Urinary bladder (tissue), 4 donors: Measurements from ENCODE around the gene SIT1. TPM values are rescaled to one million over a fixed set of nuclear protein-coding genes. Genes with fewer than 3 reads are reported as not detected.
A peak's percentile ranks its signal among the peaks of the same experiment; 100 is the strongest.

Experiments used
- DNase-seq: peaks from one replicate; pipeline ENCODE4 v3.0.0-alpha.2; 2015; ENCODE audit errors: extremely low spot score
- H3K27ac ChIP-seq: one replicate; pipeline ENCODE4 v1.5.1; 2013; ENCODE audit warnings: low read depth, mild to moderate bottlenecking, moderate library complexity
- H3K36me3 ChIP-seq: one replicate; pipeline ENCODE4 v1.6.1; 2013; ENCODE audit warnings: mild to moderate bottlenecking, moderate library complexity; ENCODE audit not compliant: insufficient read depth
- H3K4me1 ChIP-seq: one replicate; pipeline ENCODE4 v1.6.1; 2013; ENCODE audit warnings: mild to moderate bottlenecking, moderate library complexity; ENCODE audit not compliant: insufficient read depth
- H3K4me3 ChIP-seq: one replicate; pipeline ENCODE4 v1.5.1; 2013; ENCODE audit warnings: low read depth, low read length
- WGBS: extraction: QIAGEN DNeasy Blood & Tissue Kit; methylation state at CpG from one replicate; pipeline ENCODE4 v1.1.7; 2013; 5-methylcytosine and 5-hydroxymethylcytosine counted together
- polyA plus RNA-seq: library from polyadenylated mRNA; stranded (reverse); fragments of 200-250 nt; gene quantifications from one replicate; pipeline ENCODE4 v1.2.3, GENCODE V29; 2013
- total RNA-seq: library from RNA; depleted of rRNA; stranded (reverse); fragments of >200 nt; gene quantifications from one replicate; pipeline ENCODE4 v1.2.3, GENCODE V29; 2014
- donor health status: healthy with polysubstance abuse.
- donor health status: healthy.

The SIT1 gene
- total and polyA plus RNA-seq, 2 donors, result 0.48 to 0.60 TPM

DNA sequence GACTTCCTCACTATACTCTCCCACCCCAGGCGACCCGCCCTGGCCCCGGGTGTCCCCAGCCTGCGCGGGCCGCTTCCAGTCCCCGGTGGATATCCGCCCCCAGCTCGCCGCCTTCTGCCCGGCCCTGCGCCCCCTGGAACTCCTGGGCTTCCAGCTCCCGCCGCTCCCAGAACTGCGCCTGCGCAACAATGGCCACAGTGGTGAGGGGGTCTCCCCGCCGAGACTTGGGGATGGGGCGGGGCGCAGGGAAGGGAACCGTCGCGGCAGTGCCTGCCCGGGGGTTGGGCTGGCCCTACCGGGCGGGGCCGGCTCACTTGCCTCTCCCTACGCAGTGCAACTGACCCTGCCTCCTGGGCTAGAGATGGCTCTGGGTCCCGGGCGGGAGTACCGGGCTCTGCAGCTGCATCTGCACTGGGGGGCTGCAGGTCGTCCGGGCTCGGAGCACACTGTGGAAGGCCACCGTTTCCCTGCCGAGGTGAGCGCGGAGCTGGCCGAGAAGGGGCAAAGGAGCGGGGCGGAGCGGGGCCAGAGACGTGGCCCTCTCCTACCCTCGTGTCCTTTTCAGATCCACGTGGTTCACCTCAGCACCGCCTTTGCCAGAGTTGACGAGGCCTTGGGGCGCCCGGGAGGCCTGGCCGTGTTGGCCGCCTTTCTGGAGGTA is 25.1 kb upstream of the SIT1 start:
- DNase-seq, result peak; percentile 60
- WGBS, result 4% methylated on average over 51 of the region's 51 CpGs
- Histone ChIP-seq H3K4me1 (peaks cover 2% of the 10 kb centered on the region), H3K4me3 (peak overlapping the region; percentile 37), H3K36me3 (no peaks in the 10 kb centered on the region), H3K27ac (no peak overlapping the region)

DNA sequence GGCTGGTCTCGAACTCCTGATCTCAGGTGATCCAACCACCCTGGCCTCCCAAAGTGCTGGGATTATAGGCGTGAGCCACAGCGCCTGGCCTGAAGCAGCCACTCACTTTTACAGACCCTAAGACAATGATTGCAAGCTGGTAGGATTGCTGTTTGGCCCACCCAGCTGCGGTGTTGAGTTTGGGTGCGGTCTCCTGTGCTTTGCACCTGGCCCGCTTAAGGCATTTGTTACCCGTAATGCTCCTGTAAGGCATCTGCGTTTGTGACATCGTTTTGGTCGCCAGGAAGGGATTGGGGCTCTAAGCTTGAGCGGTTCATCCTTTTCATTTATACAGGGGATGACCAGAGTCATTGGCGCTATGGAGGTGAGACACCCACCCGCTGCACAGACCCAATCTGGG is 24.5 kb upstream of the SIT1 start:
- no peaks in the 10 kb centered on the region for H3K36me3 ChIP-seq
- no peak overlapping the region for H3K27ac ChIP-seq
- peak overlapping the region; percentile 37 for H3K4me3 ChIP-seq
- WGBS, result 39% methylated on average over 13 of the region's 13 CpGs
- no peak for DNase-seq
- peaks cover 2% of the 10 kb centered on the region for H3K4me1 ChIP-seq

DNA sequence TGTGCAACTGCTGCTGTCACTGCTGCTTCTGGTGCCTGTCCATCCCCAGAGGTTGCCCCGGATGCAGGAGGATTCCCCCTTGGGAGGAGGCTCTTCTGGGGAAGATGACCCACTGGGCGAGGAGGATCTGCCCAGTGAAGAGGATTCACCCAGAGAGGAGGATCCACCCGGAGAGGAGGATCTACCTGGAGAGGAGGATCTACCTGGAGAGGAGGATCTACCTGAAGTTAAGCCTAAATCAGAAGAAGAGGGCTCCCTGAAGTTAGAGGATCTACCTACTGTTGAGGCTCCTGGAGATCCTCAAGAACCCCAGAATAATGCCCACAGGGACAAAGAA is 23.3 kb upstream of the SIT1 start:
- no peak for DNase-seq
- peaks cover 2% of the 10 kb centered on the region for H3K4me1 ChIP-seq
- no peak overlapping the region for H3K4me3 ChIP-seq
- no peaks in the 10 kb centered on the region for H3K36me3 ChIP-seq
- H3K27ac ChIP-seq, result no peak overlapping the region
- WGBS, result 75% methylated on average over 3 of the region's 3 CpGs

DNA sequence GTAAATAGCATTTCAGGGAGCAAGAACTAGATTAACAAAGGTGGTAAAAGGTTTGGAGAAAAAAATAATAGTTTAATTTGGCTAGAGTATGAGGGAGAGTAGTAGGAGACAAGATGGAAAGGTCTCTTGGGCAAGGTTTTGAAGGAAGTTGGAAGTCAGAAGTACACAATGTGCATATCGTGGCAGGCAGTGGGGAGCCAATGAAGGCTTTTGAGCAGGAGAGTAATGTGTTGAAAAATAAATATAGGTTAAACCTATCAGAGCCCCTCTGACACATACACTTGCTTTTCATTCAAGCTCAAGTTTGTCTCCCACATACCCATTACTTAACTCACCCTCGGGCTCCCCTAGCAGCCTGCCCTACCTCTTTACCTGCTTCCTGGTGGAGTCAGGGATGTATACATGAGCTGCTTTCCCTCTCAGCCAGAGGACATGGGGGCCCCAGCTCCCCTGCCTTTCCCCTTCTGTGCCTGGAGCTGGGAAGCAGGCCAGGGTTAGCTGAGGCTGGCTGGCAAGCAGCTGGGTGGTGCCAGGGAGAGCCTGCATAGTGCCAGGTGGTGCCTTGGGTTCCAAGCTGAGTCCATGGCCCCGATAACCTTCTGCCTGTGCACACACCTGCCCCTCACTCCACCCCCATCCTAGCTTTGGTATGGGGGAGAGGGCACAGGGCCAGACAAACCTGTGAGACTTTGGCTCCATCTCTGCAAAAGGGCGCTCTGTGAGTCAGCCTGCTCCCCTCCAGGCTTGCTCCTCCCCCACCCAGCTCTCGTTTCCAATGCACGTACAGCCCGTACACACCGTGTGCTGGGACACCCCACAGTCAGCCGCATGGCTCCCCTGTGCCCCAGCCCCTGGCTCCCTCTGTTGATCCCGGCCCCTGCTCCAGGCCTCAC is 22.6 kb upstream of the SIT1 start, which contains the start of gene CA9:
Gene CA9 (plus strand): TSS at position 797 of the 893 bp plus-strand sequence. CDS start 32 bp downstream, at position 829.
- peaks cover 2% of the 10 kb centered on the region for H3K4me1 ChIP-seq
- WGBS, result 49% methylated on average over 10 of the region's 10 CpGs
- H3K36me3 ChIP-seq, result no peaks in the 10 kb centered on the region
- no peak within 1 kb of the TSS for H3K4me3 ChIP-seq
- H3K27ac ChIP-seq, result no peak within 1 kb of the TSS
- no peak for DNase-seq

DNA sequence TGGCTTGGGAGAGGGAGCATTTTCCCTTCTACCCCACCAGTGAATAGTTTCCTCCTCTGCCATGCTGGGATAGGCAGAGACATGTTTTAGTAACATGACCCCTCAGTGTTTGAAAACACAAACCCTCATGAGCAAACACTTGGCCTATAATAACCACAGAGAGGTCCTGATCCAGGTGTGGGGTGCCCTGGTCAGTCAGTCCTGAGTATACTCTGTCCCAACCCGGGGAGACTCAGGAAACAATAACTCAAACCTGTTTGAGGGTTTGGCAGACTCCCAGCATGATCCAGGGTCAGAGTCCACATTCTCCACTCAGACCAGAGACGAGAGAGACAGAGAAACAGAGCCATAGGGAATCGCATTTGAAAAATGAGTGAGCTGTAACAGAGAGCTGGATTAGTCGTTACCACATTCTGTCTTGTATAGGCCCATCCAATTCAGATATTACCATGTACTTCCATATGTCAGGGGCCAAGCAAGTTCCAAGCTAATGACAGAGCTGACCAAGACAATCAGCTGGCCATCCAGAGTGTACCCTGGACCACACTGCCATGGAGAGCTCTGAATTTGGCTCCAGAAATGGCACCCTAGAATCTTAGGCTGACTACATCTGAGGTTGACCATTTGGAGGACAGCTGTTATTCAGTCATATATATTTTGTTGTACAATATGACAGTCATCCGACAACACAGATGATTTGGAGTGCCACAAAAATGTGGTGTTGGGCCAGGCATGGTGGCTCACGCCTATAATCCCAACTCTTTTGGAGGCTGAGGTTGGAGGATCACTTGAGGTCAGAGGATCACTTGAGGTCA is 18.8 kb upstream of the SIT1 start:
- no peak overlapping the region for H3K4me3 ChIP-seq
- H3K4me1 ChIP-seq, result no peaks in the 10 kb centered on the region
- WGBS, result 71% methylated on average over 6 of the region's 6 CpGs
- no peak for DNase-seq
- H3K27ac ChIP-seq, result no peak overlapping the region
- no peaks in the 10 kb centered on the region for H3K36me3 ChIP-seq

DNA sequence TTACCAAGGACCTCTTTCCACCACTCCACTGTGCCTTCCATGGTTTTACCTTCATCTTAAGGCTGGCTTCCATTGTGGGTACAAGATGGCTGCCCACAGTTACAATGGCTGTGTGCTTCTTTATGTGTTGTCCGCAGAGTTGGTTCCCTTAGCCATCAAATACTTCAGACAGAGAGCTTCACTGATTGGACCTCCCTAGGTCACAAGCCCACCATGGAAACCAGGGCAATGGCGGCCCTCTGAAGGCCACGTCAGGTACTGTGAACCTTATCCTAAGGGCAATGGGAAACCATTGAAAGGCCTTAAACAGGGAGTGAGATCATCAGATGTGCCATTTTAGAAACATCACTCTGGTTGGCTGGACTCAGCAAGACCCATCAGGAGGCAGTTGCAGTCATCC is 17.2 kb upstream of the SIT1 start:
- Histone ChIP-seq H3K27ac (no peak overlapping the region), H3K4me1 (no peaks in the 10 kb centered on the region), H3K4me3 (no peak overlapping the region), H3K36me3 (no peaks in the 10 kb centered on the region)
- DNase-seq, result no peak
- 94% methylated on average over 3 of the region's 3 CpGs for WGBS

DNA sequence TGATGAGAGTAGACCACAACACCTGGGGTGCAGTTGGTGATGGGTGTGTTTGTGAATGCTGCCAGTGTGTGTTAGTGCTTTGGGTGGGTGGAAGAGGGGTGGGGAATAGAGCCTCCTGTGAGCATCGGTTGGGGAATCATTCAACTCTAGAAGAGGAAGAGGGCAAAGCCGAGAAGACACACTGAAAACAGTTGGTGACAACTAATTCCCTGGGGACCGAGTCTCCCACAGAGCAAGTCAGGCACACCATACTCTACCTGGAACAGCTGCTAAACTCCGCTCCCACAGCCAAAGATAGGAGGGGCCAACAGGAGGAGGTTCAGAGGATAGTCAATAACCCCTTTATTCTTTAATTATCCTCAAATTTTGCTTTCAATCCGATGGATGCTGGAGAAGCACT is 15.8 kb upstream of the SIT1 start:
- DNase-seq, result no peak
- Histone ChIP-seq H3K4me1 (no peaks in the 10 kb centered on the region), H3K36me3 (no peaks in the 10 kb centered on the region), H3K4me3 (no peak overlapping the region), H3K27ac (no peak overlapping the region)
- 91% methylated on average over 5 of the region's 5 CpGs for WGBS

DNA sequence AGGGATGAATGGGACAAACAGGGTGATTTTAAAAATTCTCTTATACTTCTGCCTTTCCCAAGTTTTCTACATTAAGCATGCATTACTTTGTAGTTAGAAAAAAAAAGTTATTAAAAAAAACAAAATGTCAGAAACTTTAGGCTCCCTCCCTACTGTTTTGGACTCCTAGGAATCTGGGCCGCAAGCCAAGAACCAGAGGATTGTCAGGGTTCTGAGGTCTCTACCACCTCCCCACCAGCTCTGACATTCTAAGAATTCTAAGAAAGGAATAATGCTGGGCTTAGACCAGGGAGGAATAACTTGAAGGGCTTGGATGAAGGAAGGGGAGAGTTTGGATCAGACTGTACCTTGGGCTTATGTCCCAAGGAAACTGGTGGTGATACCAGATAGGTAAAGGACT is 15.3 kb upstream of the SIT1 start:
- Histone ChIP-seq H3K4me3 (no peak overlapping the region), H3K36me3 (no peaks in the 10 kb centered on the region), H3K27ac (no peak overlapping the region), H3K4me1 (no peaks in the 10 kb centered on the region)
- 59% methylated on average over 1 of the region's 1 CpG for WGBS
- no peak for DNase-seq

DNA sequence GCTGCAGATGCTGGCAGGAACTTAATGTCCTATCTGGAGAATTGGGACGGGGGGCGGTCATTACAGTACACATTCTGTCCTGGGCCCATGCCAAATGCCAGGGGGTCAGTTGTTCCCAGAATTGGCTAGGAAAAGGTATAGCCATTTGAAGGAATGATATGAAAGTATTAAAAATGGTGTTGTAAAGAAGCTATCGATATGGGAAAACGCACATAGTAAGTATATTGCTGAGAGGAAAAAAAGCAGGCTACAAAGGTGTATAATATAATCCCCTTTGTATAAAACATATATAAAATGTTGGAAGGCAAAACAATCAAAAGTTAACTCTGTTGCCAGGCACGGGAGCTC is 14.7 kb upstream of the SIT1 start:
- H3K4me1 ChIP-seq, result no peaks in the 10 kb centered on the region
- WGBS, result 26% methylated on average over 5 of the region's 5 CpGs
- peak overlapping the region; percentile 19 for H3K27ac ChIP-seq
- H3K36me3 ChIP-seq, result no peaks in the 10 kb centered on the region
- no peak for DNase-seq
- peak overlapping the region; percentile 51 for H3K4me3 ChIP-seq

DNA sequence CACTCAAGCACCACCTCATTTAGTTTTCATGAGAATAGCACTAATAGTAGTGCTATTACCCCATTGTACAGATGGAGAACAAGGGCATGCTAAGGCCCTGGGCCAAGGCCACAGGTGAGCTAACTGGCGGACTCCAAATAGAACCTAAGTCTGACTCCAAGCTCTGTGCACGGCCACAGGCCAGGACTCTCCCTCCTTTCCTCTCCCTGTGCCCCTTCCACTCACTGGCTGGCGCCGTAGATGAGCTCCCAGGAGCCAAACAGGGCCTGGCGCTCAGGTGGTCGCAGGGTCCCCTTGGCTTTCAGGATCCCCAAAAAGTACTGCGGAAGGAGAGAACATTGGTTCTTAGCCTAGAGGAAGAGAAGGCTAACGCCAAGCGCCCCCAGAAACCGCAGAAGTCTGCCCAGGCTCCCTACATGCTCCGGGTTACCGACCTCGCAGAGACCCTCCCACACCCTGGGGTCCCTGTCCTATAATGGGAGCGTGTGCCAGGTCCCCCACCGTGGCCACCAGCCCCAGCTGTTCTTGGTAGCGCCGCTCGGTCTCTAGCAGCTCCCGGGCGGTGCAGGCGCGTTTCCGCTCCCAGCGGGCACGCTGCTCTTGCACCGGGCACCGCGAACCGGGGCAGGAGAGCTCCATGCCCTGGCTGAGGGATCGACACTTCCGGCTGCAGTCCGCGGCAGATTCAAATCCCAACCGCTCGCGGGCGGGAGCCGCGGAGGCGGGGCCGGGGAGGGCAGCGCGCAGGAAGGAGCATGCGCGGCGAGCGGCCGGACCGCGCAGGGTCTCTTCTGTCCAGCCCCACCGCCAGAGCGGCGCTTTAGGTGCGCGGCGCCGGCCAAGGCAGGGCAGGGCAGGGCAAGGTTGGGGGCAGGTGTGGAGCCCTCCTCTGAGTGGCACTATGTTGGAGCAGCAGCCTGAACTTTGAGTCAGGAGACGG is 14.1 kb upstream of the SIT1 start, which contains the start of gene ARHGEF39:
Gene ARHGEF39 (minus strand): TSS at position 665 of the 940 bp plus-strand sequence. CDS start 26 bp downstream, at position 639.
- H3K36me3 ChIP-seq, result no peaks in the 10 kb centered on the region
- peak within 1 kb of the TSS; percentile 19 for H3K27ac ChIP-seq
- peak within 1 kb of the TSS; percentile 51 for H3K4me3 ChIP-seq
- DNase-seq, result no peak
- WGBS, result 5% methylated on average over 58 of the region's 58 CpGs
- no peaks in the 10 kb centered on the region for H3K4me1 ChIP-seq

DNA sequence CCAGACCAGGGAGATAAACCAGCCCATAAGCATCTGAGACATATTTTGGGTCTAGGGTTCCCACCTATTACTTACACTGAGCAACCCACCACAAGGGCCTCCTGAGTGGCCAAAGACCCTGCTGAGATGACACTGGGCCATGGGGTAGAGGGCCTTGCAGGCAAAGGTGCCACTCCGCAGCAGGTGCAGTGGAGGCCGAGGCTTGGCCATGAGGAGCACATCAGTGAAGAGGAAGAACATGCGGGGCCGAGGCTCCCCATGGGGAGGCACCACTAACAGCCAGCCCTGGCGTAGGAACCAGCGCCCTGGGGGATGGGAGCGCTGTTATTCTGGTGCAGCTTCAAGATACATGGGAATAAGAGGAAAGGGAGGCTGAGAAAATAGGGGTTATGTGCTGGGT is 11.7 kb upstream of the SIT1 start:
- H3K36me3 ChIP-seq, result no peaks in the 10 kb centered on the region
- no peak for DNase-seq
- no peak overlapping the region for H3K27ac ChIP-seq
- 87% methylated on average over 7 of the region's 7 CpGs for WGBS
- no peaks in the 10 kb centered on the region for H3K4me1 ChIP-seq
- H3K4me3 ChIP-seq, result no peak overlapping the region

DNA sequence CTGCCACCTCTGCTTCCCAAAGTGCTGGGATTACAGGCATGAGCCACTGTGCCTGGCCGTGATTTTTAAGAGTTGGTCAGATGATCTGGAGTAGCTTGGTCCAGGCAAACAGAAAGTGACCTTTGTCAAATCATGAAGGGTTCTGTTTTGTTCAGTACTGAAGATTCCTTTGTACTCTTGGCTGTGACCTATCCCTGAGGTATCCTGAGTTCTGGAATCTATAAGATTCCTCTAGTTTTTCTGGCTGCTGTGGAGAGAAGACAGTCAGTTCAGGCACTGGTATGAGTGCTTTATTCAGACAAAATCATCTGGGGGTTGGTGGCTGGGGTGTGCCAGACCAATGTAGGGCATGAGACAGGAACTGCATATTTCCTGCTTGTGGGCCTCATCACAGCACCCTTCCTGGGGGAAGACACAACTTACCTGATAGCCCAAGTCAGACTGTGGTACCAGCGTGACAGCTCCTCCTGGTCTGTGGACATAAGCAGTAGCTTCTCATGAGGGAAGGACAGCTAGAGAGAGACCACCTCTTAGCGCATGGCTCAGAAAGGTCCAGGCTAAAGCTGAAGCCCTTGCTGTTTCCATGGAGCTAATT is 11.1 kb upstream of the SIT1 start:
- H3K4me1 ChIP-seq, result no peaks in the 10 kb centered on the region
- WGBS, result 66% methylated on average over 3 of the region's 3 CpGs

More for the DNA sequence above, 11.1 kb upstream of the SIT1 start:
- Histone ChIP-seq H3K4me3 (no peak overlapping the region), H3K36me3 (no peaks in the 10 kb centered on the region), H3K27ac (no peak overlapping the region)
- no peak for DNase-seq
